ENCODE data around the gene LRRC17.
"Not testable (repeated sequence)": the region's sequence is repeated elsewhere in the genome, so short reads cannot be mapped to it uniquely, and the experiment has no call there.

- TF ChIP-seq CTCF (IDR thresholded peaks at IDR 0.05; ENCODE audit: low read depth, low read length, poor library complexity, severe bottlenecking); EZH2phosphoT487 (IDR thresholded peaks at IDR 0.05; ENCODE audit: borderline replicate concordance, low read length): not testable (repeated sequence)
Measured at GRCh38 chr7:102903576-102903975, 9.2 kb upstream of the LRRC17 start.

All from DOHH2 (cell line).